UCSD-AML1 (cell line): ENCODE results near the gene AGMO.

Experiments used
- DNase-seq: peaks from one replicate; lab custom pipeline; 2025; ENCODE audit not compliant: unreplicated experiment; lab: John Stamatoyannopoulos, UW

Gene AGMO

DNA sequence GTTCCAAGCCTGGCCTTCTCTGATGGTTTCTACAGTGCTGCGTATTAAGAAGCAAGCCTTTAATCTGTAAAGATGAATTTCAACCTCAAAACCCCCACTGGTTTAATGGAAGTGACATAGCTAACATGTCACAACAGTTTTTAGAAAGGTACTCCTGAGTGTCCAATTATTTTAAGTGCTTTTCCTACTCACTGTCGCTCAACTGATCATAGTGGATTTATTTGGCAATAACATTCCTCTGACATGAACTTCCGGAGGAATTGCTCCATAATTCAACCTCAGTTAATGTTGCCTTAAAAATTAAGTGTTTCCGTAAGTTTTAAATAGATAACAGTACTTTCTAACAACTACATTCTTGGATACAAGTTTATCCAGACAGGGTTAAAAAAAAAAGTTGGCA, 57.5 kb downstream of the AGMO start:
- DNase-seq = no peak

DNA sequence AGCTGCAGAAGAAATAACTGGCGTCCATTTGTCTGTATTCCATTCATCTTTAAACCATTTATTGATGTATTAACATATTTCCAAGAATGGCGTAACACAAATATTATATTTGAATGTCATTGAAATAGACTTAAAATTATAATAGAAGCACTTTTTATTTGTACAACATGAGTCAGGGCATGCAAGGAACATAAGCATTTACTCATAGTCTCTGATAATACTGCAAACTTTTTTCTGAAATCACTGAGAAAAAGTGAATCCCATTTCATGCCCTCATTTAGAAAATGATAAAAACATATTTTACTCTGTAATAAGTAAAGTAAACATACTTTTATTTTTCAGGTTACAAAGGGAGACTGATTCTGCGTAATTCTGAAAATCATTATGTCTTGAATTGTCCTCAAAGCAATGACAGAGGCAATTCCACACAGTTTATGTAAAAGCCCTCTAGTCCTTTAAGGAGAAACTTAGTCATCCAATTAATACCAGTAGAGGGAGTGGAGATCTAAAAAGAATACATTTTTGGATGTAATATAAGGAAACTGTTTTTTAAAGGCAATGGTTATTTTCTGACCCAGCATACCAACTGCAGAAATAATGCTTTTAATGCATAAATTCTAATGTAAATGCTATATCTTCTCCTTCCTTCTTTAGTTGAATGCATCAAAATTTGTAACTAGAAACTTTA, 58.1 kb downstream of the AGMO start:
- no peak for DNase-seq

DNA sequence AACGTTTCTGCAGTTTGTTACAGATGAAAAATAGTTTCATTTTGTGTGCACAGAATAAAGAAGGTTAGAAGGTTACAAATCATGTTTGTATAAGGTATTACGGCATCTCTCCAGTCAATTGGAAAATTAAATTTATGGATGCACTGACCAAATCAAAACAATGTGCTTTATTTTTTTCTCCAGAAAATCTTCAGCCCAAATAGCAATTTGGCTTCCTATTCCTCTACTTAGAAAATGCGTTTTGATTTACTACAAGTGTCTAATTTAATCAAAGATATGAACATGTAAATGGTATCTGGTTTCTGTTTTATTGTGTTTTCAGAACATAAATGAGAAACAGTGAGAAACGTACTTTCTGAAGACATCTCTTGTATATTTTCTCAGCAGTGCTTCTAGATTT, 63.4 kb downstream of the AGMO start:
- DNase-seq = no peak

DNA sequence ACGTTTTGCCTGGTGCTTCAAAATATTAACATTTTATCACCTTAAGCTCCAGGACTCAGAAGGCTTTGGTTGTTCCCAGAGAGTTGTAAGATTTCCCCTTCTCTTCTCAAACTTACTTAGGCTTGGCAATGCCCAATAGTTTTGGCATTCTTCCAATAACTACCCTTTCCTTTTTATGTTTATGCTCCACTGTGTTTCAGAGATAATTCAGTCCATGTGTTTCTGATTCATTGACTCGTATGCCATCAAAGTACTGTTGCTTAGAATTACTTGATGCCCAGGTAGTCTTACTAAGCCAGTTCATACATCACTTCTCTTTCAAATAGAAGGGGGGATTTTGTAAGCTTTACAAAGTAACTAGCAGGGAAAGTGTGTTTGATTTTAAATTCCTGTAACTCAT, 66.6 kb downstream of the AGMO start:
- no peak for DNase-seq

DNA sequence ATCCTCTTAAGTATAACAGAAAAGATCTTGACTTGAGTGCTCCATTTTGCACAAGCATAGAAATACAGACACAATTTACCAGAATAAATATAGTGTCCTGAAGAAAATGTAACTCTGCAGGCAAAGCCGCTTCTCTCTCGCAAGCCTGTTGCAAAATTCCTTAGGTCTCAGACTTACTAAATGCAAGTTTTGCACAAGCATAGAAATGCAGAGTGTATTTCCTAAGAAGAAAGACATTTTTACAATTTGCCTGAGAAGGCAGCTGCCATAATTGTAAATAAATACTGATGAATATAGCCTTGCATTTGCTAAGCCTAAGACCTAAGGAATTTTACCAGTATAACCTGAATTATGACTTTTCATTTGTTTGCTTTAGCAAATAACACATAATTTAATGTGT, 67.1 kb downstream of the AGMO start:
- DNase-seq = no peak

DNA sequence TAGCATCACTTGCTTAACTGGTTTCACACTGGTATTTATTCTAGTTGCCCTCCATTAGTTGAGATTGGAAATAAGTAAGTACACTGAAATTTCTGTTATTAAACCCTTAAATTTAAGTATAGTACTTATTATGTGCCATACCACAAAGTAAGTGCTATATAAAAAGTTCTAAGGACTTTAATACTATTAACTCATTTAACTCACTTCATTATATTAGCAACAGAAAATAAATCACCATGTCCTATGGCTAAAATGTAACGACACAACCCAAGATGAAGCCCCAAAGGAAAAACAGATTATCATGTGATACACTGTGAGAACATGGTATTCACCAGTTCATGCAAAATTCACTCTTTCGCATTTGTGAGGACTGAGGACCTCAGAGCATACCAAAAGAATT, 70.5 kb downstream of the AGMO start:
- DNase-seq = no peak

DNA sequence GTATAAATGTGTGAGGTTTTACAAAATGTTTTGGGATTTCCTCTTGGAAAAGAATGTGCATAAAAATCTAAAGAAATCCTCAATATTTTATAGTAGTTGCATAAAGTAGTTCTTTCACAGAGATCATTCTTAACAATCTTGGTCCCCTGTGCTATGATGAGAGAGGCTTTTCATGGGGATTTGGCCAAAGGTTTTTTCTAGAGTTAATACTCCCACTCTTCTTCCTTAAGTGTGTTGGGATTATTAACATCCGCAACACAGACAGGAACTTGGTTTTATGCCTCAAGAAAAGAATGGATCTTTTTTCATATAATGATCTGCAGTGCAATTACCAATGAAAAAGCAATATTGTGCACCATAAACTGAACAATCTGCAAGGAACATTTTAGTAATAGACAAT, 71.5 kb downstream of the AGMO start:
- DNase-seq = no peak

DNA sequence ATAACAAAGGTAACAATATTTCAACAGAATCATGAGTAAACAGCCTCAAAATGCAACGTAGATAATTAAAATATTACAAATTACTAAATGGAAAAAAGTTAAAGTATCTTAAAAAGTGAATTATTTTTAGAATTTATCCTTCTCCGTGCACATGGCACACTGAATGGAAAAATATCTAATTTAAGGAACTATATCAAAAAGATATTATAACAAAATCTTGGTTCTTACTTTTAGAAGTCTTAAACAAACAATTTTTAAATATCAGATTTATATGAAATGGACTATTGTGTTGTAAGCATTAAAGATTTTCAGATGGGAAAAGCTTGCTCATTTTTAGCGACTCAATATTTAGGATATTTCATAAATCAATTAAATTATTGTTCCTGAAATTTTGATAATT, 72.0 kb downstream of the AGMO start:
- DNase-seq = no peak

DNA sequence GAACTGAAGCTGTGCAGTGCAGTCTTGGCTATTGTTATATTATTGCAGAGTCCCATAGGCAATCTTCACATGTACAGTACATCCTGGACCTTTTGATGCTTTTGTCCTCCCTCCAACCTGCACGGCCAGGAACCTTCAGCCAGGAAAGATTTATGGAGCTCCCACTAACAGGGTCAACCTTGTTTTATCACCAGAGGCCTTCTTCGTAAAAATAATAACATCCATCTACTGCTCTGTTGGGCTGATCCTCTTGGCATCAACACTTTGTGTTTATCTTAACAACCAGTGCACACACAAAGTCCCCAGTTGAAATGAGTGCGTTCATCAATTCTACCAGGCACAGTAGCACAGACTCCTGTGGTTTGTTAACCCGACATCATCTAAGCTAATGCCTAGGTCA, 72.4 kb downstream of the AGMO start:
- no peak for DNase-seq

DNA sequence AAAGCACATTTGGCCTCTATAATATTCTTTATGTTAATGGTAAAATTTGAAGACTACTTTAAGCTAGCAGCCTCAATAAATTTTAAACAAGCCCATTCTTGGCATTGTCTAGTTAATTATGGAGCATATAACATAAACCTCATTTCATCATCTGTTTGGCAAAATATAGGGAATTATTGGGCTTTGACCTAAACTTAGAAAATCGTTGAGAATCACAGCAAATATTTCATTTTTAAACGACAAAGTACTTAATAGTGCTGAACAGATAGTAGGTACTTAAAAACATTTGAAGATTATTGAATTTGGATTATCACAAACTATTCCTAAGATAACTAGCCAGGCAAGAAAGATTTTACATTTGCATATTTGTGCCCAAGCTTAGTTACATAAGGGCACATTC, 73.4 kb downstream of the AGMO start:
- no peak for DNase-seq

DNA sequence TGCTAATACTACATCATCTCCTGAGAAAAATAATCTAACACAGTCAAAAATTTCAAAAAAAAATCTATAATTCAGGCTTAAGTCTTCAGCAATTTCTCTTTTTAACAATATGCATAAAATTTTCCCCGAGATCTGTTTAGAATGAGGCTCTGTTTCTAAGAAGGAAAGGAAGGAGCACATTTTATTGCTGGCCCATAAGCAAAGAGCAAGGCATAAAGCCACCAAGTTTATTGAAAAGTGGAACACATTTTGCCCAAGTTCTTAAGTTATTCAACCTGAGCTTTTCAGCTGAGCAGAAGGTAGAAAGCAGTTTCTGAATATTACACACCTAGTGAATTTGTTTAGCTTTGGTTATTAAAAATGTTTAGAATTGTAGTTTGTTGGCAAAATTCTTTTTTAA, 73.9 kb downstream of the AGMO start:
- DNase-seq = no peak

DNA sequence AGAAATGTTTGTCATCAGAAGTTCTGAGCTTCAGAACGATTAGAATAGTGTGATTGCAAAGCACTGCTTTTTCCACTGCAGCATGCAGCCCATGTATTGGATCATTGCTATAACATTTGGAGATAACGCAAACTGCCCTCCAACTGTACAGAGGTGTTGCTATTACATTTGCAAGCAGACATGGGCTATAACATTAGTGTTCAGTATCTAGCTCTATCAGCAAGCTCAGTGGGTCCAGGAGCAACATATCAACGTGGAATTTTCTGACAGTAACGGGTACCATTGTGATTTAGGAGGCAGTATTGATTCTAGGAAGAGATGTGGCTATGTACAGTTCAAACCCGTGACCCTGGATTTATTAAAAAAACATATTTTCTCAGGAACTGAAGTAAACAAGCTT, 75.8 kb downstream of the AGMO start:
- no peak for DNase-seq

DNA sequence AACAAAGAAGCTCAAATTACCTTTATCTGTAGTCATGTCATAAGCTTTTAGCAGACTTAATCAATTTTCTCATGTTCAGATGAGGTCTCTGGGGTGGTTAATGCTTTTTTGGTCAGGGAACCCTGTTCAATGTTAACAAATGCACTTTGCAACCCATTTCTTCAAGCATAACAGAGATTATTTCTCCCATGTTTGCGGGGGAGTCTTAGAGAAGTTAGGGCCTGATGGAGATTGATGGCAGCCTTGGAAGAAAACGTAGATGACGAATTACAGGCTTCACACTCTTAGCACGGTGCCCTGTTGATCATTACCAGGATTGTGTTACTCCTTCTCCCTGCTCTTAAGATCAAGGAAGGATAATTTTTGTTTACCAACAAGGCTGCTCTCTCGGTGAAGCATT, 76.4 kb downstream of the AGMO start:
- DNase-seq = no peak

DNA sequence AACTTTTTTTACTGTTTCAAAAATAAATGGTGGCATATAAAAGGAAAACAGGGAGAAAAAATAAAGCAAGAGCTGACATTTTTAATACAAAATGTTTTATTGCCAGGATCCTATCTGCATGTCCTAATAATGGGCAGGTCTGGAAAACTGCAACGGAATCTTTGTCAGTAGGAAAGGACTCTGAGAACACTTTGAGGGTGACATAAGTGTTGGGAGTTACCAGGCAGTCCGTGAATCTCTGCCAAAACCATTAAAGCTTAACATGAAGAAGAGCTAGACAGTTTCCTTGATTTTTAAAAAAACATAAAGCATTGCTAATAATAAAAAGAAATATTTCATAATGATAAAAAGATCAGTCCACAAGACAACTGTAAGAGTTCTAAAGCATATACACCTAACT, 80.7 kb downstream of the AGMO start:
- no peak for DNase-seq

DNA sequence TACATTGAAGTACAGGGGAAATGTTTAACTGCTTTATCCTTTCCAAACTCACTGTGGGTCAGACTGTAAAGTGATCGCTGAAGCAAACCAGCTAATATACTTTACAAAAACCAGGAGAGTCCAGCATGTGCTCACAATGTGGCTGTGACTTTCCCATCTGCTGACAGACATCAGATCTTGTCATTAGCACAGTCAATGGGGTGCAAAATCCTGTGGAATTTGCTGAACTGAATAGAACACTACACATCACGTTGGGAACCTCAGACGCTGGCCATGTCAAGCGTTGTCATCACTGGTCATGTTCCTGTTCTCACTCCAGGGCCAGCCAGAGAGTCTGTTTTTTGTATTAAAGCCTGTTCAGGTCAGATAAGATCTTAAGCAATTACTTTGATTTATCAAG, 83.4 kb downstream of the AGMO start:
- DNase-seq = no peak

DNA sequence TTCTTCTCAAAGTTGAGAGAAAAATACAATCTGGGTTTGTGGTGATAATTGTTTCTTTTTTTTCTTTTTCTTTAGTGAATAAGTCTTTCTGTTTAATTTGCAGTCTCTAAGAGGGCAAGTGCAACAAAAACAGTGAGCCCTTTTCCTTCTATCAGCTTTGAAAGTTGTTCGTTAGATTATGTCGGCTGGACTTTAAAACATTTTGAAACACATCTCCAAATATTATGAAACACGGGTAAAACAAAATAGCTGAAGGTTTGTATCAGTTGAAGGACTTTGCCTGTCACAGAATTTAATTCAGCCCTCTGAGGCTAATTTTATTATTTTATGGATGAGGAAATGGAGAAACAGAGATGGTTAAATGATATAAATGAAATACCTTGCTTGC, 85.3 kb downstream of the AGMO start:
- no peak for DNase-seq

DNA sequence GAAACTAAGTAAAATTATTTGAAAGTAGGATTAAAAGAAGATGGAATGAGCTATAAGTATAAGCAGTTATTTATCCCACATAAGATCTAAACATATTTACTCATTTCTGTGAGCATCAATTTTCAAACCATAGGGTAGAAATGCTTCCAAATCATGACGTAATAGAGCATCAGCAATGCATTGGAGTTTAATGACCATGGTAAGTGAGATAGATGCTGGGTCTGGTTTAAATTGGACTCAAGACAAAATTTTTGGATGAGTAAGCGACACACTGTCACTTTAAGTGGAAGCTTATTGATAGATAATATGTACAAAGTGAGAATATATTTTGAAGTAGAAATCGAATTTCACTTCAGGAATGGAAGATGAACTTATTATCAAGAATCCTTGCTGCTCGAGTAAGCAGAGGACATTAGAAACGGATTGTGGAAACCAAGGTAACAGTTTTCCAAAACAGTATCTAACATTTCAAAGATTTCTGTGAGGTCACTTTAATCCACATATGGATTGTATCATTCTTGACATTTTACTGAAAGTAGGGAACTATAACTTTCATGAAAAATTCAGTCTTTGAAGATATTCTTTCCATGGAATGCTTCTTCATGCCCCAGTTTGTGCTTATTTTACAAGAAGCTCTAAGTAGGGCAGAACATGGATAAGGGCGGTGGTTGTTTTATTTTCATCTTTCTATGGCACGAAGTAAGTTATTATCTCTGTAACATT, 85.8 kb downstream of the AGMO start:
- no peak for DNase-seq

DNA sequence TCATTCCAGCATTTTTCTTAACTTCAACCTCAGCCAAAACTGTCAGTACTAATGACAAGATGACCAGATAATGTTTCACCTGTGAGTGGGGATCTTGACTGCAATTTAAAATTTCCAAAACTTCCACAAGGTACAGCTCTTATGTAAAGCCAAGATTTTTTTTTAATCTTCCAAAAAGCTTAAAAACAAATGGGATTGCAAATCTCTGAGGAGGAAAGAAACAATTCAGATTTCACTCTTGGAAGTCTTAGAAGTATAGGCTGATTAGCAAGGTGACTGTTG, 90.2 kb downstream of the AGMO start:
- DNase-seq = no peak

DNA sequence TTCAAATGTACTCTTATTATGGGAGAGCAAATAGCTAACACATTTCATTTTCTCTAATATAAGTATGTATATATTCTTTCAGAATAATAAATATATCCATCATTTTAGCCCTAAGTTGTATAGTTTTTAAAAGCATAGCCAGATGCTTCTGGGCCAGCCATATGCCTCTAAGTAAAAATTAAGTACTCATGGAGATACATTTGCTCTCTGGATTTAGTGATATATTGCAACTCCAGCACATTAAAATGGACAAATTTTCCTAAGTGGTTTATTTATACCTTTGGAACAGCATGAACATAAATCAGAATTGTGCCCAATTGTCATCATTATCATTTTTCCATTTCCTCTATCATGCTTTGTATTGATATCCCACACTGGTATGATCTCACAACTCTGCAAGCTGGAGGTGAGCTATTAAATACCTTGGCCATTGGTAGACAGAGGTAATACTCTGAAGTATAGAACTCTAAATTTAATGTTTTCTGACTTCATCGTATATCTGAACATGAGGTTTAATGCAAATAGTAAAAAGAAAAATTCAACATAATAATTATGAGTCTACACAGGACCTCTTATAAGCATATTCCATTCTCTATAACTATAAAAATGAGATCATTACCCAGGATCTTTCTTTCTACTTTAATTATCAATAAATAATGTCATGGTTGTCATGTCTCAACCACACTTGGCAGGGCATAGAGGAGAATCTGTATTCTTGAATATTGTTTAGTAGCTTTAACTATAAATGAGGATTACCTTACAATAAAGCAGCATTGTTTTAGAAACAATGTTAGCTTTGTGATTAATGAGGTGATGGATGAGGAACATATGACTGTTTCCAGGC, 90.8 kb downstream of the AGMO start:
- no peak for DNase-seq

DNA sequence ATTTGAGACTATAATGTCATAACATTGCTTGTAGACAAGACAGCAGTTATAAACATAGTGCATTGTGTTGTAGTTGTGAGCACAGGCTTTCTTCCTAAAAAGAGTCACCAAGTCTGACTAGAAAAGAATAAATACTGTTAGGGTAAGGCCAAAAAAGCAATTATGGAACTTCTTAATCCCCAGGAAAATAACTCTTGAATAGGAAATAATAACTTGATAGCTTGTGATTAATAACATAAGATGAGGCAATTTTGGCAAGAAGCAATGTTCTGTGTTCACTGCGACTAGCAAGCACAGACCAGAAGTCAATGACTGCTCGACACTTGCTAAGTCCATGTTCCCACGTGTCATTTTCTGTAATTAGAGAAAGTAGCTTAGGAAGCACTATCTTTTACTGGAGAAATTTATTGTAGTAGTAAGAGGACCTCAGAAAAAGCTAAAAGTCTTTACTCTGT, 97.1 kb downstream of the AGMO start:
- DNase-seq = no peak

DNA sequence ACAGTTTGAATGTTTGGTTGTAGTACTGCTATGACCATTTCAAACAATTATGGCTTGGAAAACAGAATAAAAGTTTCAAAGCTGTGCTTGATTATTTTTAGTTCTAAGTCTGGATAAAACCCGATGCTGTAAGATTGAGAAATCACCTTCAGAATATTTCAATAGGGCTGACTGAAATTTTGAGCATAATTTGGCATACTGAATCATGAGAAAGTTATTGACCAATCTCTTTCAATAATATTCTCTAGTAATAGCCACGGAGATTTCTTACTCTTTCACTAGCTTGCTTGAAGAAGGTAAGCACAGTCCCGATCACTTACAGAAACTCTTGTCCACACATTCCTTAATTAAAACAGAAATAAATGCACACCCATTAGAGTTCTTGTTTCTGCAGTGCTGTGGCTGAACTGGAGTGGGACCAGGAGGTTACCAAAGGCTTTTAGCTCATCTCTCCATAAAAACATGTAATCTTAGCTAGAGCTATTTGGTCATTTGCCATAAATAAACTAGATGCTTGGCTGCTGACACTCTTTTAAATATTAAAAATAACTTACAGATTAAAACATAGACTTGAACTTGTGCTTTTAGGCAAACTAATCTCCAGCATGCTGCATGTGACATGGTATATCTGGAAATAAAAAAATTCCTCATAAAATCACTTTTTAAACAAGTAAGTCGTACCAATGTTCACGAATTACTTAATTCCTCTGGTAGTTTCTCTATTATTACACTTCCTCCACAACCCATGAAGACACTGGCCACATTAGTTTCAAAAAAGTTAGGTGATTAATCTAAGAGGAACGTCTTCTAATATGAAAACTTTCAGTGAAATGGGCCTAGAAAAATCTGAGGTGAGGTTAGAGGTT, 97.8 kb downstream of the AGMO start:
- no peak for DNase-seq
